SHP77 treated with DMSO at 0.1 percent for 48 hours (cell line): Measurements from ENCODE around the gene MRPS24.

ENCODE experiments used
- DNase-seq: peaks from one replicate; lab custom pipeline; 2025; lab: John Stamatoyannopoulos, UW

The MRPS24 gene

DNA sequence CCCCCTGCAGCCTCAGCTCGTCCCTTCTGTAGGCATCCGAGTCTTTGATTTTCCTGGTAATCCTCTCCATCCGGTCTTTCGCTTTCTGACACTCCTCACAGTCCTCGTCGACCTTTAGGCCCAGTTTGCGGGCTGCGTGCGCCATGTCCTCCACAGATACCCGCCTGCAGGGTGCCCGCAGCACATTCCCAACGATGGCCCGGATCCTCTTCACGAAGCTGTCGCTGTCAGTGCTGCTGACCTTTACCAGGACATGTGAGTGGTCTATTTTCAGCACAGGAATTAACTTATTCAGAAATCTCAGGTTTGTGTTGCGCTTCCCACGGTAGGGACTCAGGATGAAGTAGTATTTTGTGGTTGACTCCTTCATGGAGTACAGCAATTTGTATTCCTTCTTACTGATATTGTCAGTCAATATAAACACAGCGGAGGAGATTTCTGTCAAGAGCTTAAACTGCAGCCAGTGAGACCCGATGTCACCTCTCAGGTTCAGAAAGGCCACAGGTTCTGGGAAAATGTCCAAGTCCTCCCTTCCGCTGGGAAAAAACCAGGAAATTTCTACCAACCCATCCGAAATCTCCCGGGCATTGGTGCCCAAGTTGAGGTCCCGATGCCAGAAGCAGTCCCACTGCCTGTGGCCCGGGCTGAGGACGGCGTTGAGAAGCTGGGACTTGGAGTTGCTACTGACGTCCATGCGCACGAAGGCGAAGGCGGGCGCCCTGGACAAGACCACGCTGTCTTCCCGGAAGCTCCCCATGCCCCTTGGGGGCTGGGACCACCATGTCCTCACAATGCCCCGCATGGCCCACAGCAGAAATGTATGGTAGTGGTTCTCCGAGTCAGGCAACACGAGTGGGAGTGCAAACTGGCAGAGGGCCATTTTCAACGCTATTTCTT is 8.9 kb upstream of the MRPS24 start:
- no peak for DNase-seq

DNA sequence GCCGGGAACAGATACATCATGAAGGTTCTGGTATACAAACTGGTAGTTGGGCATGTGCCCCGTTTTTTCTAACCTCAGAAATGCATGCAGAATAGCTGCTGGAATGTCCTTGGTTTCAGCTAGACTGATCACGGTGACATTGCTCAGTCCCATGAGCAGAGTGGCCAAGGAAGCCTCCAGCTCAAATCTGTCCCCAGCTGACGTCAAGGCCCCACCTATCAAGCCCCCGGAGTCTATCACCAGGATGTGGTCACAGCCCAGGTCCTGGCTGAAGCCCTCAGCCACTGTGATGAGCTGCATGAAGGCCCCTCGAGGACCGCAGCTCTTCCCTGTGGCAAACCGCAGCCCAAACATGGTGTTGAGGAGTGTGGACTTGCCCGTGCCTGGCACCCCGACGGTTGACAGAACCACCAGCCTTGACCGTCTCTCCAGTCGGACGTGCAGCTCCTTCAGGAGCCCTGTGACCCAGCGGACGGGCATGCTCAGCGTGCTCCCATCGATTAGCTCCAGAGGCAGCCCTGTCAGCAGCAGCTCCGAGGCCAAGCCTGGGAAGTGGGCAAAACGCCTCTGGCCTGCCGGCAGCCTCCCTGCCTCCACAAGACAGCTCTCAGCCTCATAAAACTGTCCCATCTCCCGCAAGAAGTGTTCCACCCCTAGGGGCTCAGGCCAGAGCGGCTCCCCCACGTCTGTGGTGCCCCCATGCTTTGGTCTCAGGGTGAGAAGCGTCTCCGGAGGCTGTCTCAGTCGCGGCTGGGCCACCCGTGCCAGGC is 7.8 kb upstream of the MRPS24 start:
- DNase-seq, result no peak

DNA sequence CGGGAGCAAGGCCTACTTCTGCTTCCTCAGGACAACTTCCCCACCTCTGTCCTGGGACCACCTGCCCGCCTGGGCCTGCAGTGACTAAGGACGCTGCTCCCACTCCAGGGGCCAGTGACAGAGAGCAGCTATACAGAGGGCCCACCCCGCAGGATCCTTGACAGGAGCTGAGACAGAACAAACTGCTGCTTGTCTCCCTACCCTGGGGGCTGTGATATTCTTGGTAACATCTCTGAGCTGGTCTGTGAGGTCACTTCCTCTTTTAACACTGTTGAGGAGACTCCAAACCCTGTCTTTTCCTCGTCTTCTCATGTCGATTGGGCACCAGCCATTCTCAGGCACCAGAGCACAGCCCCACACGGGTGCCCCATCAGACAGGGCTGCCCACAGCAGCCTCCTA is 6.9 kb upstream of the MRPS24 start:
- no peak for DNase-seq

DNA sequence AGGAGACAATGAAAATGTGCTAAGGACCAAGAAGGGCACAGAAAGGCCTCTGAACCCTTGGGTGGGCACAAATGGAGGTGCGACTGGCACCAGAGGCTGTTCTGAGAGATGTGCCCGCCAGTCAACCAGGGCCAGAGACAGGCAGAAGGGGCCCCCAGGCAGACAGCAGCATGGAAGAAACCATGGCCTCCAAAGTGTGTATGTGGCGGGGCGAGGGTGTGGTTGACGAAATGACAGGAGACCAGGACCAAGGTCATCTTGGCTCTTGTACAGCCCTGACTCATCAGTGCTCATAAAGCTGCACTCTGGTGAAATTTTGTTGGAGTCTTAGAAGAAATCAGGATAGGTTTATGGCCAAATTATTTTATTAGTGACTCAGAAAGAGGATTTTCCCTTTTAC is 4.0 kb upstream of the MRPS24 start:
- DNase-seq, result no peak

DNA sequence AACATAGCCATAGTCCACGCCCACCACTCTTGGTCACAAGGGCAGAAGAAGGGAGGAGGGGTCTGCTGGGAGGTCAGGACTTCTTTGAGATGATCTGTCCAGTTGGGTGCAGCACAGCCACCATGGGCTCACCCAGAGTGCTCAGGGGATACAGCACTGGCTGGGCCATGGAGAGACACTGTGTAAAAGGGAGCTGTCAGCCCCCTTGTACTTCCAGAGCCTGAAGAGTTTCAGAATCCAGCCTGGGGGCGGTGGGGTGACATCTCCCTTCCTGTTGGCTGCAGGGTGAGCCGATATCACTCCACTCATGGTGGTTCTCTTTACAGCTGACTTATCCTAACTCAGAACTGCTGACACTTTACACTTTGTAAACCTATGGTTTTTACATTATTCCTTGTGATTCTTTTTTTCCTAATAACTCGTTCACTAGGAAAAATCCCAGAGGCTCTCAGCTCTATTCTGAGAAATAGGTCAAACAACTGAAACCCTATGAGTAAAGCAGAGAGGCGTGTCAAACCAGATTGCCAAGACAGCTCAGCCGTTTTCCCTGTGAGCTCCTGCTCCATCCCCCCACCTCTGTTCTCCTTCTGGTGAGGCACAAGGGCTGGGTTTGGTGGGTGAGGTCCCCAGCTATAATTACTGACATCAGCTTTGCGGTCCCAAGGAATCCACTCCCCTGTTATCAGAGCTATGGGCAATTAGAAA is 3.2 kb upstream of the MRPS24 start:
- DNase-seq, result no peak

DNA sequence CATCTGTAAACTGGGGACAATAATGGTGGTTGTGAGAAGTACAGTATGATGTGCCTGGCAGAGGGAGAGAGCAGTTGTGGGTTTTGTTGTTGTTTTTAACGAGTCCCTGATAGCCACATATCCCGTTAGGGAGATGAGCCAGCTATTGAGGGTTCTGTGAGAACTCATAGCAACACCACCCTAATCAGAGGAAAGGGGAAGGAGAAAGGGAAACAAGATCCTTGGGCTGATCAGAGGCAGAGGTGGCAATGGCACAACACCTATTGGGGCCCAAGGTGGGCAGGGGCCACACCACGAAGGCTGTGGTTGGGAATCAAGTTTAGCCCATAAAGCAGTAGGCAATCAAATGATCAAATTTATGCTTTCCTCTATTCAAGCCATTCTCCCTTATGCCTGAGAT is 1.7 kb upstream of the MRPS24 start:
- no peak for DNase-seq

DNA sequence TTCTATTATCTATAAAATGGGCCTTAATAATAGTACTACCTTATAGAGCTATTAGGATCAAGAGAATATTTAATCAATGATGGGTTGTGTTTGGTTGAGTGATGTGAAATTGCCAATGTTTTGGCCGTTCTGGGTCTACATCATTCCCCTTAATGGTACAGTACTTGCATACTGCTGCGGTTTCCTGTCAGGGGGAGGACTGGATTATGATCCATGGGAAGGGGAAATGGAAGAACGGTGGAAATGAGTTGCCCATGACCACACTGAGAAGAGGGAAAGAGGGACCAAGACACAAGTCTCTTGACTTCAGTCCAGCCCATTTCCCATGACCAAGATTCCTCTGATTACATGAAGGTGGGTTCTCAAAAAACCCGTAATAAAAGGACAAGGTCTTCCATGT is 999 bp upstream of the MRPS24 start:
- DNase-seq, result no peak

DNA sequence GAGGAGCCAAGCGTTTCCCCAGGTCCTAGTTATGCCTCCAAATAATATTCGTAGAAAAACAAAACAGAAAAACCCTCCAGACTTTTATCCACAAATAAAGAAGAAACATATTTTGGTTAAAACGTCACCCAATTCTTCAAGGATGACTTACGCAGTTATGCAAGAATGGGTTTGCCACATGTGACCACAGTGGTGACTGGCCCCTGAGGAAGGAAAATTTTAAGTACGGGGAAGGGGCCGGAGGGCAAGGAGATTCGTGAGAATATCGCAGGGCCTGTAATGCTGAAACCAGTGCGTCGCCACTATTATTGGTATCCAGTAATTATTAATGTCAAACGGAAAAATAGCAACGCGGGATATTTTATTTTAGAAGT is 537 bp upstream of the MRPS24 start:
- DNase-seq, result peak; percentile 19

DNA sequence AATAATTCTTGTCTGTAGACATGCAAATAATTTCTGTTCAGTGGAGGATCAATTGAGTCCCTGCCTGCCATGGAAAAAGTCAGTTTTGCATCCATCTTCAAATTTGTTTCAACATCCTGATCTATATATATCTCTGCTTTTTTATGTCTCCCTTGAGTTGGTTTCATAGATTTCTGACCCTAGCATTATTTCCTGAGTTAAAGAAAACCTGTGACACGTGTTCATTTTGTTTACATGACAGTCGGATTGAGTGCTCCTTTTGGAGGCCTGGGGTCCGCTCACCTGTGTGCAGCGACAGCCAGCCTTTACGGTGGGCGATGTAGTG is 674 bp downstream of the MRPS24 start:
- no peak for DNase-seq

DNA sequence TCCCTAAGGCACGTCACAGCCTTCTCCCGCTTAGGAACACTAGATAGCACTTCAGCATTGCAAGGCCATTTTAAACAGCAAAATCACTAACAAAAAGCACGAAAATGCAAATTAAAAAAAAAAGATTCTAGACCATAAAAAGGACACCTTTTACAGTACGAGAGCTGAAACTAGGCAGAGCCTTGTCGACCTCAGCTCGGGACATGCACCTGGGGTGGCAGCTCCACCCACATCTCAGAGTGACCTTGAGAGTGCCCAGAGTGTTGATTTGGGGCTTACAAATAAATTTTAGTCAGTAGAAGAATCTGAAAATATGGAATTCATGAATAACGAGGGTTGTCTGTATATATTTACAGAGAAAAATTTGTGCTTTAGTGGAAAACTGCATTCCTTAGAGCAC is 1.1 kb downstream of the MRPS24 start:
- no peak for DNase-seq

DNA sequence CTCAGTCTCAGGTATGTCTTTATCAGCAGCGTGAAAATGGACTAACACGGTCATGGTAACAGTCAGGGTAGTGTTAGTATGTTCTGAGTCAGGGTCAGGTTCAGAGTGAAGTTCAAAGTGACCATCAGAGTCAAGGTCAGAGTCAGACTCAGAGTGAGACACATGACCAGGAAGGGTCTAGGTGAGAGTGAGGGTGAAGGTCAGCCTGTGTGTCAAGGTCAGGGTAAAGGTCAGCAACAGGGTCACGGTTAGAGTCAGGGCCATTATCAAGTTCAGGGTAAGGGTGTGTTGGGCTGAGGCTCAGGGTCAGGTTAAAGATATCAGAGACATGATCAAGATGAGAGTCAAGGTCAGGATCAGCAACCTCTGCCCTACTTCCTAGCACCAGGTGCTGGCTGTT is 4.0 kb downstream of the MRPS24 start:
- DNase-seq, result no peak

DNA sequence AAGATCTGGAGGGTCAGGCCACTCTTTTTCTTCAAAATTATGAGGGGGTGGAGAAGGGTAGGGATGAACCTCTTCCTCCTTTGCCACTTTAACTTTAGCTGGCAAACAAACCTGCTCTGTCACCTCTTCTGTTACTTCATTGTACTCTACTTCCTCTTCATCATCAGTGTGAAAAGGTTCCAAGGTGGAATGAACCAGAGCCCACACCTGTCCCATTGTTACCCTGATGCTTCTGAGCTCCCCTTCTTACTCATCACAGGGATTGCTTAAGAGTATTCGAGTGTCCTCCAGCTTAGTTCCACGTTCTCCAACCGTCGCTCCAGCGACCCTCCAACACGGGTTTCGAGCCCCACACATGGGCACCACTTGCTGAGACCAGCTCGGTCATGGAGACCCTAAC is 5.2 kb downstream of the MRPS24 start:
- no peak for DNase-seq

DNA sequence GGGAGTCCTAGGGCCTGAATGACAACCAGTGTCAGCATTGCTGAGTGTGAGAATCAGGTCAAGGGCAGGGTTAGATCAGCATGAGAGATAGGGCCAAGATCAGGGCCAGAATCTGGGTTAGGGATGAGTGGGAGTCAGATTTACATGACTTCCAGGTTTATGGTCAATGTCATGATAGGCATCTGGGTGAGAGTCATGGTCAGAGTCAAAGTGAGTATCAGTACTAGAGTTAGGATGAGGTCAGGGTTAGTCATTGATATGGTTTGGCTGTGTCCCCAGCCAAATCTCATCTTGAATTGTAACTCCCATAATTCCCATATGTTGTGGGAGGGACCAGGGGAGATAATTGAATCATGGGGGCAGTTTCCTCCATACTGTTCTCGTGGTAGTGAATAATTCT is 12.3 kb downstream of the MRPS24 start:
- DNase-seq, result no peak

DNA sequence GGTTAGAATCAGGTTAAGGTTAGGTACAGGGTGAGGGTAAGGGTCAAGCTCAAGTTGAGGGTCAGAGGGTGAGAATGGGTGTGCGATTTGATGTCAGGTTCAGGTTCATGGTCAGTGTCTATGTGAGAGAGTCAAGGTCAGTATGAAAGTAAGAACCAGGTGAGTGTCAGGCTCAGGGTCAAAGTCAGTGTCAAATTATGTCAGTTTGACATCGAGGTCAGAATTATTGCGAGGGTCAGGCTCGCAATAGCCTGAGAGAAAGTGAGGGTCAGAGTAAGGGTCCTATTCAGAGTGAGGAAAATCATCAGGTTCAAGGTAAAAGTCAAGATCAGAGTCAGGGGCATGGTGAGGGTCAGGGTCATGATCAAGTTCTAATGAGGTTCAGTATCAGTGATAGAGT is 13.0 kb downstream of the MRPS24 start:
- no peak for DNase-seq

DNA sequence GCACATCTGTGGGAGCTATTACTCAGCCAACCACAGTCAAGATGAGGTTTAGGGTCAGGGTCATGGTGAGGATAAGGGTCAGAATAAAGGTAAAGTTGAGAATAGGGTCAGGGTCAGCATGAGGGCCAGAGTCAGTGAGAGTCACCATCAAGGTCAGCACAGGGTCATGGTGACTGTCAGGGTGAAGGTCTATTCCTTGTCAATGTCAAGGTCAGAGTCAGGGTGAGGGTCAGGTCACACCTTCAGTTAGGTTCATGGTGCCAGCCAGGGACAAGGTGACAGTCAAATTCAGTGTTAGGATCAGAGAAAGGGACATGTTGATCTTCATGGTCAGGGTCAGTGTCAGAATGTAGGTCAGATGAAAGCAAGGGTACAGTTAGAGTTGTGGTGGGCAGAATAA is 14.1 kb downstream of the MRPS24 start:
- no peak for DNase-seq

DNA sequence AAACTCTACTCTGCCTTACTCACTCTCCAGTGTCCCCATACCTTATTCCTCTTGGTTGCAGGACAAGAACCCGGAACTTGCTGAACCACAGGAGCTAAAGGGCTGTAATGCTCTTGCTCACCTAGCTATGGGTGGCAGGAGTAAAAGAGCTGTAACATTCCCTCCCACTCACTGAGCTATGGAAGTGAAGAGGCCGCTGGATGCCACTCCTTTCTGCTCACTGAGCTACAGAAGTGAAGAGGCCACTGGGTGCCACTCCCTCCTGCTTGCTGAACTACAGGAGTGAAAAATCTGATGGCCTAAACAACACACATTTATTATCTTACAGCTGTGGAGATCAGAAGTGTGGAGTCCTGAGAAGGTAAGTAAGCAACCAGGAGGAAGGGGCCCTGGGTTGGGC is 17.5 kb downstream of the MRPS24 start:
- no peak for DNase-seq

DNA sequence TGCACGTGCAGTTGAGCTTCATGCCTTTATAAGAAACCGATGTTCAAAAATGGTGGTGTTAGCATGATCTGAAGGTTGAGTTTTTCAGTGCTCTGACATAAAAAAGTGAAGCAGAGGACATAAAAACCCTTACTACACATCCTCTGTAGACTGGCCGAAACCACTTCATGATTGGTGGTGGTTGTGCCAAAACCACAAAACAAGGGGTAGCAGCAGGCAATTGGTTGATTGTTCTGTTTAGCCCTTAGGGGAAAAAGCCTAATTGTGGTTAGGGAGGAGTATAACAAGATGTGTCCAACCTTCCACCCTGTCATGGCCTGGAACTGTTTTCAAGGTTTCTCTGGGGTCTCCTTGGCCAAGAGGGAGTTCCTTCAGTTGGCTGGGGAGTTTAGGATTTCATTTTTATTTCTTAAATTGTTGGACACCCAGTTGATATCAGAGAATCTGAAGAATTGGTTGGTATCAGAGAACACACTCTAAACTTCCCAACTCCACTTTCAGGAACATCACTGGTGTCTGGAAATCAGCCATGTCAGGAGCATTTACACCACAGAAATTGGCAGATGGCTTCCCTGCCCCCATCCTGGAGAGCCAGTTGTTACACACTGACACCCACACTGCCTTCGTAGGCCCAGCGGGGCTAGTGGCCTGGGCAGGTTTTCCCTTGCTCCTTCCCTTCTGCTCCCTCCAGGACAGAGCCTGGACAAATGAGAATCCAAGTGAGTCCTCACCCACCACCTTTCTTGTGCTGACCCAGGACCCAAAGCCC is 18.8 kb downstream of the MRPS24 start:
- no peak for DNase-seq

DNA sequence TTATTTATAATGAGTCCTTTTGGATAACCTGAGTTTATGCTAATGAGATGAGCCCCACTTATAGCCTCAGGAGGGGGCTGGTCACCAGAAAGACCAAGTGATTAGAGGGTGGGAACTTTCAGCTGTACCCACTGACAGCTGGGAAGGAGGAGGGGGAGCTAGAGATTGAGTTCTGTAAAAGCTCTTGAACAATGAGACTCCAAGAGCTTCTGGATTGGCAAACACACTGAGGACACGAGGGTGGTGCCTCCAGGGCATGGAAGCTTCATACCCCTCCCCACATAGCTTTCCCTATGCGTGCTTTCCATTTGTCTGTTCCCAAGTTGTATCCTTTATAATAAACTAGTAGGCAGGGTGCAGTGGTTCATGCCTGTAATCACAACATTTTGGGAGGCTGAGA is 20.3 kb downstream of the MRPS24 start:
- no peak for DNase-seq

DNA sequence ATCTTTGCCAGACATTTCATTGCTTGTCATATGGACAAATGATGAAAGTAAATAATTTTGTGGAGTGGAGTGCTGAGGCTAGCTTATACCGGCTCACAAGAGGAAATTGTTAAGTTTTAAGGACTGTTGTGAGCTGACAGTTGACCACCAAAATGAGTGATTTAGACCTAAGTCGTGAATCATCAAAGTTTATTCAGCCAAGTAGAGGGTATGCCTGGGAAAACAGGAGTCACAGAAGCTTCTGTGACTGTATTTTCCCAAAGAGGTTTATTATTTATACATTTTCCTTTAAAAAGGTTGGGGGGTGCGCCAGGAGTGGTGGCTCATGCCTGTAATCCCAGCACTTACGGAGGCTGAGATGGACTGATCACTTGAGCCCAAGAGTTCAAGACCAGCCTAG is 21.8 kb downstream of the MRPS24 start:
- no peak for DNase-seq

DNA sequence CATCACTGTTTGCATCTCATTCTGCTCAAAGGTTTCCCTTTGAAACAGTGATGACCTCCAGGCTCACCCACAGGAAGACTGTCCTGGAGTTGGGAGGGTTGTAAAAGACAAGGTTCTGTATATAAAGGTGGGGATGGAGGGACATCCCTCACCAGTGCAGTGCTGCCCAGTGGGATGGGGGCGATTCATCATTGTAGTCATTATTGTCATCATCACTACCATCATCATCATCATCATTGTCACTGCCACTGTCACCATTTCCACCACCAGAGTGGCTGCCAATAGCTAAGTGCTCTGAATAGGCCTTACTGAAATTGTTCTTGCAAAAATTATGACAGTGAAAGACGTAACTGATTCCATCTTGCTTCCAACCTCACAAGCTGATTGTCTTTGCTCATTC is 24.7 kb downstream of the MRPS24 start:
- DNase-seq, result no peak

DNA sequence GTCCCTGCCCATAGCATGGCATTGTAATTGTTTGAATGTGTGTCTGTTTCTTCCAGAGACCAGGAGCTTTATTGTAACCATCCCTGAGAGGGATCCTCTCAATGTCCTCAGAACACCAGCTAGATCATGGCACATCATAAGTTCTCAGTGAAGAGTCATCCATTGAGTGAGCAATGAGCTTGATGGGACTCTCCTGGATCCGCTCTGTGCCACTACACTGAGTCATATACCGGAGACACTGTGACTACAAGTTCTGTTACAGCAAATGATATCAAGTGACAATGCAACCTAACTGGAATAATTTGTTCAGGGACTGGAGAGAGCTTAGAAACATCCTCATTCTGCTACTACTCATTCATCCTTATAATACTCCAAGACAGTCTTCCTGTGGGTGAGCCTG is 25.1 kb downstream of the MRPS24 start:
- DNase-seq, result no peak

DNA sequence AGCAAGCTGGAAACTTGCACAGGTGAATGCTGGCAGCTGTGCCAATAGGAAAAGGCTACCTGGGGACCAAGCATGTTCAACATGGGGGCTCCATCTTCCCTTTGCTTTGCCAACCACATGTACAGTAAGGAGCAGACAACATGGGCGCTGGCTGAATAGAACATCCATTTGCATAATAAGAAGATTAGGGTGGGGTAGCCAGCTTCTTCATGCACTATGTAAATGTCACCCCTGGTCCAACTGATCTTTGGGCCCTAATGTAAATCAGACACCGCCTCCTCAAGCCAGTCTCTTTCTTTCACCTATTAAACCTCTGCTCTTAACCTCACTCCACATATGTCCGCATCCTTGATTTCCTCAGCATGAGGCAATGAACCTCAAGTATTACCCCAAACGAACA is 26.0 kb downstream of the MRPS24 start:
- DNase-seq, result no peak
